GM12875 (cell line): ENCODE measurements around the gene ZNF30.
"Not testable (repeated sequence)": the region's sequence is repeated elsewhere in the genome, so short reads cannot be mapped to it uniquely, and the experiment has no call there.

Source experiments
- H3K4me3 ChIP-seq: one replicate; pipeline ENCODE4 v1.5.1; 2011; ENCODE audit warnings: low read depth, low read length, control low read depth
- TF ChIP-seq, protein P1 (sequence below): IDR thresholded peaks from 2 replicates; pipeline ENCODE4 v1.5.1; 2011; ENCODE audit warnings: low read depth, mild to moderate bottlenecking, control low read depth, inconsistent platforms, low read length, moderate library complexity, borderline replicate concordance; ENCODE audit not compliant: insufficient read depth

ZNF30 gene

GRCh38 chr19:34960940-34961679 lies 34.4 kb downstream of the ZNF30 start:
- H3K4me3 ChIP-seq: no peak overlapping the region
- TF ChIP-seq, protein P1, sequence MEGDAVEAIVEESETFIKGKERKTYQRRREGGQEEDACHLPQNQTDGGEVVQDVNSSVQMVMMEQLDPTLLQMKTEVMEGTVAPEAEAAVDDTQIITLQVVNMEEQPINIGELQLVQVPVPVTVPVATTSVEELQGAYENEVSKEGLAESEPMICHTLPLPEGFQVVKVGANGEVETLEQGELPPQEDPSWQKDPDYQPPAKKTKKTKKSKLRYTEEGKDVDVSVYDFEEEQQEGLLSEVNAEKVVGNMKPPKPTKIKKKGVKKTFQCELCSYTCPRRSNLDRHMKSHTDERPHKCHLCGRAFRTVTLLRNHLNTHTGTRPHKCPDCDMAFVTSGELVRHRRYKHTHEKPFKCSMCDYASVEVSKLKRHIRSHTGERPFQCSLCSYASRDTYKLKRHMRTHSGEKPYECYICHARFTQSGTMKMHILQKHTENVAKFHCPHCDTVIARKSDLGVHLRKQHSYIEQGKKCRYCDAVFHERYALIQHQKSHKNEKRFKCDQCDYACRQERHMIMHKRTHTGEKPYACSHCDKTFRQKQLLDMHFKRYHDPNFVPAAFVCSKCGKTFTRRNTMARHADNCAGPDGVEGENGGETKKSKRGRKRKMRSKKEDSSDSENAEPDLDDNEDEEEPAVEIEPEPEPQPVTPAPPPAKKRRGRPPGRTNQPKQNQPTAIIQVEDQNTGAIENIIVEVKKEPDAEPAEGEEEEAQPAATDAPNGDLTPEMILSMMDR: no peak

GRCh38 chr19:34961775-34962686 lies 35.3 kb downstream of the ZNF30 start:
- TF ChIP-seq, protein P1: no peak
- H3K4me3 ChIP-seq: peak overlapping the region; percentile 17

- TF ChIP-seq, protein P1: no peak
- peak overlapping the region; percentile 91 for H3K4me3 ChIP-seq
Observed at GRCh38 chr19:34962687-34963572, 36.2 kb downstream of the ZNF30 start.

DNA sequence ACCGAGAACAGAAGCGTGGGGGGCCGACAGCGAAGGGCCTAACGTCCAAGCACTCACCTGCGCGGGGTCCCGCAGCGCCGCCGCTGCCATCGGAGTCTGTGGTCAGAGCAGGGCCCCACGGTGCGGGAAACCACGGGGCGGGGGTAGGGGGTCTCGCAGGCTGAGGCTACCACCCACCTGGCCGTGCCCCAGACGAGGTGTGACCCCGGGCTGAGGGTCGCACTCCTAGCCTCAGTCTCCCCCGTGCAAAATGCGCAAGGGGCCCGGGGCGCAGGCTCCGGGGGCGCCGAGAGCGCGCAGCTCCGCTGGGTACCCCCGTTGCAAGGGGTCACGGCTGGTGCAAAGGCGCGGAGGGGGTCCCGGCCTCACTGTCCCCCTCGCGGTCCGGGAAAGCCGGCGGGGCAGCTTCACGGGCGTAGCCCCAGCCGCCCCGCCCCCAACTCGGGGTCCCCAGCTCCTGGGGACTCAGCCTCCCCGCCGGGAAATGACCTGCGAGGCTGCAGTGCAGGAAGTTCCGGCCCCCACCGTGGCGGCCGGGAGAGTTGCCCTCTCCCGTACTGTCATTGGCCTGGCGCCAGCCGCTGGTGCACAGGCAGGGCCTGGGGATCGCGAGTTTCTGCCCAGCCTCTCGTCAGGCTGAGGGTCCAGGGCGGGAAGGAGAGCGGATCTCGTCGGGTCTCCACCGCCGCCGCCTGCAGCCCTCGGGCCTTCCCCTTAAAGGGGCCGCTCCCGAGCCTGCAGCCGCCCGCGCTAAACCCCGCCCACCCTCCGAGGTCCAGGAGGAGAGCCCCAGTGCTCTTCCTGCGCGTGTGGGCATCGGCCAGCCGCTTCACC lies 37.1 kb downstream of the ZNF30 start, which contains the start of gene ZNF792:
ZNF792 (minus strand) TSS at position 657 of the 834 bp plus-strand sequence; CDS start at position 90, 567 bp downstream.
- H3K4me3 ChIP-seq: peak within 1 kb of the TSS; percentile 91
- TF ChIP-seq, protein P1: no peak

- TF ChIP-seq, protein P1: no peak
- H3K4me3 ChIP-seq: no peak overlapping the region
Observed at GRCh38 chr19:34964598-34964997, 37.9 kb downstream of the ZNF30 start.

DNA sequence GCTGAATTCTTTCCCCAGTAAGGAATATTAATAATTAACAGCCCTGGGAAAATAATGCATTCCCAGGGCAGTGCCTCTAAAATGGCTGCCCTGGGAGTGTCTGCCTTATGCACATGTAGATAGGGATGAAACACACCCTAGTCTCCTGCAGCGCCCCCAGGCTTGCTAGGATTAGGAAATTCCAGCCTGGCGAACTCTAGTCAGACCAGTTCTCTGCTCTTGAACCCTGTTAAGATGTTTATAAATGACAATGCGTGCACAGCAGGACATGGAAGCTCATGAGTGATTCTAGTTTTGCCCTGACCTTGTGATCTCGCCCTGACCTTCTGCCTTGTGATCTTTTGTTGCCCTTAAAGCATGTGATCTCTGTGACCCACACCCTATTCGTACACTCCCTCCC lies 38.8 kb downstream of the ZNF30 start:
- not testable (repeated sequence) for H3K4me3 ChIP-seq
